ENCODE measurements around the gene USP11. TPM values are rescaled to one million over a fixed set of nuclear protein-coding genes. Genes with fewer than 3 reads are reported as not detected.
"Not testable (repeated sequence)": the region's sequence is repeated elsewhere in the genome, so short reads cannot be mapped to it uniquely, and the experiment has no call there.

USP11 gene
- total RNA-seq, 1 donor from 2014 or later, result 42.2 TPM

- H3K4me3 ChIP-seq, result no peak overlapping the region
- H3K9me3 ChIP-seq (replicated peaks), result no peaks in the 10 kb centered on the region
- intact Hi-C loops (cut with micrococcal nuclease), result no loop called here
- H3K4me1 ChIP-seq, result no peaks in the 10 kb centered on the region
- no peak for TF ChIP-seq CTCF (IDR thresholded peaks at IDR 0.05; ENCODE audit: borderline replicate concordance)
- no peak overlapping the region for H3K27ac ChIP-seq (replicated peaks)
- no peaks in the 10 kb centered on the region for H3K27me3 ChIP-seq (ENCODE audit: low read depth)
- no peak for DNase-seq
- peaks cover 6% of the 10 kb centered on the region for H3K36me3 ChIP-seq
Observed at GRCh38 chrX:47250017-47250347, 17.2 kb downstream of the USP11 start.

GRCh38 chrX:47257620-47258019, 24.8 kb downstream of the USP11 start:
- H3K9me3 ChIP-seq (replicated peaks); H3K4me3 ChIP-seq; DNase-seq; H3K36me3 ChIP-seq; H3K27ac ChIP-seq (replicated peaks); intact Hi-C loops (cut with micrococcal nuclease); H3K4me1 ChIP-seq; H3K27me3 ChIP-seq (ENCODE audit: low read depth): not testable (repeated sequence)

- intact Hi-C loops (cut with micrococcal nuclease), result no loop called here
- no peak for DNase-seq
- no peaks in the 10 kb centered on the region for H3K9me3 ChIP-seq (replicated peaks)
- H3K36me3 ChIP-seq, result no peaks in the 10 kb centered on the region
- H3K27ac ChIP-seq (replicated peaks), result no peak overlapping the region
- H3K4me3 ChIP-seq, result no peak overlapping the region
- TF ChIP-seq CTCF (IDR thresholded peaks at IDR 0.05; ENCODE audit: borderline replicate concordance), result no peak
- H3K27me3 ChIP-seq (ENCODE audit: low read depth), result no peaks in the 10 kb centered on the region
- H3K4me1 ChIP-seq, result no peaks in the 10 kb centered on the region
Observed at GRCh38 chrX:47264483-47265173, 31.8 kb downstream of the USP11 start.

GRCh38 chrX:47266643-47267042, 33.8 kb downstream of the USP11 start:
- no peak for DNase-seq
- no peak overlapping the region for H3K27ac ChIP-seq (replicated peaks)
- no peak overlapping the region for H3K4me3 ChIP-seq
- H3K9me3 ChIP-seq (replicated peaks), result no peaks in the 10 kb centered on the region
- H3K27me3 ChIP-seq (ENCODE audit: low read depth), result no peaks in the 10 kb centered on the region
- TF ChIP-seq CTCF (IDR thresholded peaks at IDR 0.05; ENCODE audit: borderline replicate concordance), result no peak
- H3K4me1 ChIP-seq, result no peaks in the 10 kb centered on the region
- no peaks in the 10 kb centered on the region for H3K36me3 ChIP-seq
- intact Hi-C loops (cut with micrococcal nuclease), result no loop called here

GRCh38 chrX:47272013-47272408, 39.2 kb downstream of the USP11 start:
- Histone ChIP-seq H3K4me1 (no peaks in the 10 kb centered on the region), H3K27ac (replicated peaks) (no peak overlapping the region), H3K9me3 (replicated peaks) (no peaks in the 10 kb centered on the region), H3K27me3 (ENCODE audit: low read depth) (no peaks in the 10 kb centered on the region), H3K36me3 (no peaks in the 10 kb centered on the region), H3K4me3 (no peak overlapping the region)
- intact Hi-C loops (cut with micrococcal nuclease), result no loop called here
- no peak for DNase-seq
- TF ChIP-seq CTCF (IDR thresholded peaks at IDR 0.05; ENCODE audit: borderline replicate concordance), result no peak

- Histone ChIP-seq H3K9me3 (replicated peaks) (no peaks in the 10 kb centered on the region), H3K27me3 (ENCODE audit: low read depth) (no peaks in the 10 kb centered on the region), H3K4me3 (no peak overlapping the region), H3K27ac (replicated peaks) (no peak overlapping the region), H3K4me1 (no peaks in the 10 kb centered on the region), H3K36me3 (no peaks in the 10 kb centered on the region)
- no peak for DNase-seq
- no peak for TF ChIP-seq CTCF (IDR thresholded peaks at IDR 0.05; ENCODE audit: borderline replicate concordance)
- intact Hi-C loops (cut with micrococcal nuclease), result no loop called here
Observed at GRCh38 chrX:47273011-47273730, 40.4 kb downstream of the USP11 start.
